LNCaP clone FGC (cell line): ENCODE measurements around the gene ENTPD6.
"Not testable (repeated sequence)": the region's sequence is repeated elsewhere in the genome, so short reads cannot be mapped to it uniquely, and the experiment has no call there.

Source experiments
- DNase-seq: peaks from one replicate; pipeline ENCODE4 v3.0.0-alpha.2; 2011; ENCODE audit warnings: low read depth
- H3K4me3 ChIP-seq: 2 replicates; pipeline ENCODE4 v1.5.1; 2011; ENCODE audit warnings: mild to moderate bottlenecking, low read depth, low read length, control low read depth
- TF ChIP-seq, protein P1 (sequence below): IDR thresholded peaks from 2 replicates; pipeline ENCODE4 v1.5.1; 2012; ENCODE audit warnings: mild to moderate bottlenecking; ENCODE audit not compliant: control insufficient read depth, insufficient read depth; ENCODE audit errors: extremely low read depth

ENTPD6 gene

DNA sequence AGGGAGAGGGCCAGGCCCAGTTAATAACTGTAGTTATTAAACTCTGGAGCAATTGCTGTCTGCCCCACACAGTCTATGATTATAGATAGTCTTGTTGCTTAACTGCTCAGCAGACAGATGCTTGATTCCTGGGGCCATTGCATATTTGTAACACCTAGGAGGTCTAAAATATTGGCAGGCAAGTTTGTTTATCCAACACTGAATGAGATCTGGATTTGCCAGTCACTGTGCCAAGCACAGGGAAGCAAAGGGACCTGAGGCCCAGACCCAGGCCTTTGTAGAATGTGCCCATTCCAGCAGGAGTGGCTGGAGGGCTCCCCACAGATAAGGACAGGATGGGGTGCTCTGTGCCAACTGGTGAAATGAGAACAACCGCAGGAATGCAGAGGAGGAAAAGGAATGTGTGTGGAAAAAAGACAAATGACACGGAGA is 17.6 kb upstream of the ENTPD6 start:
- H3K4me3 ChIP-seq, result no peak overlapping the region
- TF ChIP-seq, protein P1, sequence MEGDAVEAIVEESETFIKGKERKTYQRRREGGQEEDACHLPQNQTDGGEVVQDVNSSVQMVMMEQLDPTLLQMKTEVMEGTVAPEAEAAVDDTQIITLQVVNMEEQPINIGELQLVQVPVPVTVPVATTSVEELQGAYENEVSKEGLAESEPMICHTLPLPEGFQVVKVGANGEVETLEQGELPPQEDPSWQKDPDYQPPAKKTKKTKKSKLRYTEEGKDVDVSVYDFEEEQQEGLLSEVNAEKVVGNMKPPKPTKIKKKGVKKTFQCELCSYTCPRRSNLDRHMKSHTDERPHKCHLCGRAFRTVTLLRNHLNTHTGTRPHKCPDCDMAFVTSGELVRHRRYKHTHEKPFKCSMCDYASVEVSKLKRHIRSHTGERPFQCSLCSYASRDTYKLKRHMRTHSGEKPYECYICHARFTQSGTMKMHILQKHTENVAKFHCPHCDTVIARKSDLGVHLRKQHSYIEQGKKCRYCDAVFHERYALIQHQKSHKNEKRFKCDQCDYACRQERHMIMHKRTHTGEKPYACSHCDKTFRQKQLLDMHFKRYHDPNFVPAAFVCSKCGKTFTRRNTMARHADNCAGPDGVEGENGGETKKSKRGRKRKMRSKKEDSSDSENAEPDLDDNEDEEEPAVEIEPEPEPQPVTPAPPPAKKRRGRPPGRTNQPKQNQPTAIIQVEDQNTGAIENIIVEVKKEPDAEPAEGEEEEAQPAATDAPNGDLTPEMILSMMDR, result no peak
- DNase-seq, result peak; percentile 73

DNA sequence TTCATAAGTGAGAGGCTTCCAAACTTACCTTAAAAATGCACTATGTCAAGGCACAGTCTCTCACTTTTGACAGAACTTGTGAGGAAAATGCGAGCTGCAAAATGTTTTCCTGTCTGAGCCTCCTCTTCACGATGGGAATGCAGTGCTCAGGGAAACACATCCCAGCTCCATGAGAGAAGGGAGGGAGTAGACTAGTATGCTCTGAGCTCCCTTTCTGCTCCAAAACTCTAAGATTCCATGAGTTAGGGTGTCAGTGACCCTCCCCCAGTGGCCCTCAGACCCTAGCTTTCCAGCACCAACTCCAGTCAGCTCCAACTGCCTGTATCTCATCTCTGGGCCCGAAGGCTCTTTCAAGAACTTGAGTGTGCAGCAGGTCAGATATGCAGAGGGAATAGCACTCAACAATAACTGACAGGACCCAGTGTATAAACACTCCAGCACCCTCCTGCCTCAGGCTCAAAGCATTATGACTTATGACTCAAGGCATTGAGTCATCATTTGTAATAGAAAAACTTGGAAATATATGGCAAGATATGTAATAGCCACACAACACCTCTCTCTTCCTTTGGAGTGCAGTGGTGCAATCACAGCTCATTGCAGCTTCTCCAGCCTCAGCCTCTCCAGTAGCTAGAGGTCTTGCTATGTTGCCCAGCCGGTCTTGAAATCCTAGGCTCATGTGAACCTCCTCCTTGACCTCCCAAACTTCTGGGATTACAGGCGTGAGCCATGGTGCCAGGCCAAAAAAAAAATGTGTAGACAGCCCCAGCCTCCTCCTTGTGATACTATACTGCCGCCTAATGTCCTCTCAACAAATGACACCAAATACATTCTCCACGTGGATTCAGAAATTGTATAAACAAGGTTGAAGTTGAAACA is 16.7 kb upstream of the ENTPD6 start:
- no peak overlapping the region for H3K4me3 ChIP-seq
- peak; percentile 59 for DNase-seq
- TF ChIP-seq, protein P1, result peak; percentile 92

DNA sequence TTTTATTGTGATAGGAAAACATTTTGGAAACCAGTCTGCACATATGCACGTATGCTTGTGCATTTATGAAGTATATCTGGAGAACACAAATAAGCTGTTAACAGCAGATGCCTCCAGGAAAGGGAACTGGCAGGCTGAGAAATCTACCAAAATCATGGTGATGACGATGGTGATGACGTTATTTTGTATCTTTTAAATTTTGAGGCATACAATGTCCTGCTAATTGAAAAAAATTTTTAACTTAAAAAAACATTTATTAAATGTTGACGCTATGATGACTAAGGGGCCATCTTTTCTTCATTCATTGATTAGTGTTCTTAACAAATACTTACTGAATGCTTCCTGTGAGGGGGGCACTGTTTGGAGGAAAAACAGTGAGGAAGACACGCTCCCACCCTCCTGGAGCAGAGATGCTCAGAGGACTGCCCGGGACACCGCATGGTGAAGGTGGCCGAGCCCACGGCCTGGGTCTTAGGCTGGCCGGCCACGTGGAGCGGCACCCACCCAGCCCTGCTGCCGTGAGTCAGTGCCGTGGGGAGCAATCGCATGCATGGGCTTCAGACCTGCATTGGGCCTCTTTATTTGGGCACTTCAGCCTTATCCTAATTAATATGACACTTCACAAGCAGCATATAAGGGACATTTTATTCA is 15.9 kb upstream of the ENTPD6 start:
- TF ChIP-seq, protein P1, result no peak
- H3K4me3 ChIP-seq, result no peak overlapping the region
- no peak for DNase-seq

DNA sequence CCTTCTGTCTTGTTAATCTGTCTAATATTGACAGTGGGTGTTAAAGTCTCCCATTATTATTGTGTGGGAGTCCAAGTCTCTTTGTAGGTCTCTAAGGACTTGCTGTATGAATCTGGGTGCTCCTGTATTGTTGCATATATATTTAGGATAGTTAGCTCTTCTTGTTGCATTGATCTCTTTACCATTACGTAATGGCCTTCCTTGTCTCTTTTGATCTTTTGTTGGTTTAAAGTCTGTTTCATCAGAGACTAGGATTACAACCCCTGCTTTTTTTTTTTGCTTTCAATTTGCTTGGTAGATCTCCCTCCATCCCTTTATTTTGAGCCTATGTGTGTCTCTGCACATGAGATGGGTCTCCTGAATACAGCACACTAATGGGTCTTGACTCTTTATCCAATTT is 11.1 kb upstream of the ENTPD6 start:
- H3K4me3 ChIP-seq, DNase-seq: not testable (repeated sequence)

DNA sequence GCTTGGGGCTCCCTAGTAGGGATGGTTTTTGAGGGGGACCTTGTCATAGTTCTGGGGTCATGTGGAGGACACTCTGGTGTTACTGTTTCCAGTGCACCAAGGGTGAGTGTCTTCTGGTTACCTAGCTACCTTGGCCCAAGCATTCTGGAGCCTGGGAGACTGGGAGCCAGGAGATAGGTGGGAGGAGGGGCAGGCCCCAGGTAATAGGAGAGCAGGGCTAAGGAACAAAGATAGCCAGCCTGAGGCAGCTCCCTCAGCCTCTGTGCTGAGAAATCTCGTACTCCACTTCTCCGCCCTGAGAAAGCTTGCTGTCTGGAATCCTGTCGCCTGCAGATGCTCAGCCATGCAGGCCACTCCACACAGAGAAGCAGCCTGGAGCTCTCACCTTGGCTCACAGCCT is 8.3 kb upstream of the ENTPD6 start:
- DNase-seq, result no peak
- TF ChIP-seq, protein P1, result no peak
- H3K4me3 ChIP-seq, result no peak overlapping the region

DNA sequence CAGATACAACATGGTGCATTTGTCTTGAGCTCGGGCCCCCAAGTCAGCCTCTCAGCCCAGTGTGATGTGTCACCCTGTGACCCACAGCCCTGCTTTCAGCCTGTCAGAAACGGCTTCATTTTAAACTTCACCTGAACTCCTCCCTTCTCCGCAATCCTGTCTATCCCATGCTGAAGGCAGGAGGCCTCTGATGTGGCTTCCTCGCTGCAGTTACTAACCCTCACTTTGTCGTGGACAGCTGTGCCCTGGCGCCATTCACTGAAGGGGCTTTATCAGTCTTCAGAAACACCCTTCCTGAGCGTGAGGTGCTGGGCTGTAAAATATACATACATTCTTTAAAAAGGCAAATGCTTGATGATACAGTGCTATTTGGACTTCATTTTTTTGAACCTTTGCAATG is 7.9 kb upstream of the ENTPD6 start:
- TF ChIP-seq, protein P1, result no peak
- DNase-seq, result no peak
- H3K4me3 ChIP-seq, result no peak overlapping the region

DNA sequence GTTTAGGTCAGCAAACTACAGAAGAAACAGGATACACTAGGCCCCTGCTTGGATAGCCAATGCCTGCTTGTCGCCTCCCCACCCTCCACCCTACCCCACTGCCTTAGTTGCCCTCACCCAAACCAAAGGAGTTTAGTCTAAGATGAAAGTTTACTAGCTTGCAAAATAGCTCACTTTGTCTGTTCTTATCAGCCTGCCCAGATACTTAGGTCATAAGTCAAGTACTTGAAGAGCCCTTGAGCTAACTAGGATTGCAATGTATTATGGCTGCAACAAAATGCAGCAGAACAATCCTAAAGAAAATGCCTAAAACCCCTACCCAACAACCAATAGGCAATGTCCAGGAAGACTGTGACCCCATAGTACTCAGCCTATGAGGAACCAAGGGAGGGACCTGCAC is 7.3 kb upstream of the ENTPD6 start:
- TF ChIP-seq, protein P1, result no peak
- DNase-seq, result no peak
- no peak overlapping the region for H3K4me3 ChIP-seq
